H1 (cell line): Measurements from ENCODE around the gene IGF2BP3. TPM values are rescaled to one million over a fixed set of nuclear protein-coding genes. Genes with fewer than 3 reads are reported as not detected.

Experiments used
- CTCF ChIA-PET: fragments of 300-600 bp; sonication (Branson Sonifier 250); formaldehyde crosslinking; loops from one replicate; lab custom pipeline; 2021; ENCODE audit not compliant: partially characterized antibody; lab: Charles Lee
- POLR2A ChIA-PET: fragments of 300-600 bp; sonication (Branson Sonifier 250); formaldehyde crosslinking; loops from one replicate; lab custom pipeline; 2021; ENCODE audit warnings: inconsistent platforms; ENCODE audit not compliant: partially characterized antibody; lab: Charles Lee
- DNase-seq, 2 experiments: peaks; one replicate each; pipeline versions ENCODE4 v3.0.0 to v3.0.0-alpha.2; 2010 to 2022; ENCODE audit warnings: low spot score in 2 of 2, low read depth in 1 of 2, mixed read lengths in 1 of 2
- FAIRE-seq: peaks from 2 replicates; lab custom pipeline; 2011; peaks lifted over from hg19 to GRCh38; lab: Jason Lieb, UNC
- H2AFZ ChIP-seq: 2 replicates; pipeline ENCODE4 v1.8.1; 2012; ENCODE audit warnings: low read length, inconsistent platforms
- H2AK5ac ChIP-seq: 2 replicates; pipeline ENCODE4 v1.6.1; 2013; ENCODE audit warnings: low read depth, low read length
- H2BK120ac ChIP-seq: replicated peaks from 2 replicates; pipeline ENCODE3; 2013; ENCODE audit warnings: low read depth, low read length, inconsistent platforms
- H2BK12ac ChIP-seq: 2 replicates; pipeline ENCODE4 v1.6.1; 2013; ENCODE audit warnings: low read depth, low read length
- H2BK15ac ChIP-seq: 2 replicates; pipeline ENCODE4 v1.6.1; 2013; ENCODE audit warnings: low read length
- H2BK20ac ChIP-seq: 2 replicates; pipeline ENCODE4 v1.6.1; 2013; ENCODE audit warnings: low read length
- H2BK5ac ChIP-seq: 2 replicates; pipeline ENCODE4 v1.6.1; 2013; ENCODE audit warnings: low read depth, low read length
- H3K14ac ChIP-seq: 2 replicates; pipeline ENCODE4 v1.6.1; 2013; ENCODE audit warnings: inconsistent platforms; ENCODE audit not compliant: insufficient read length
- H3K18ac ChIP-seq: 2 replicates; pipeline ENCODE4 v1.6.1; 2013; ENCODE audit warnings: low read length; ENCODE audit errors: extremely low read depth
- H3K23ac ChIP-seq: 2 replicates; pipeline ENCODE4 v1.6.1; 2013; ENCODE audit warnings: inconsistent platforms; ENCODE audit not compliant: insufficient read length
- H3K23me2 ChIP-seq: 2 replicates; pipeline ENCODE4 v1.6.1; 2013; ENCODE audit warnings: low read depth, low read length
- H3K27ac ChIP-seq: 2 replicates; pipeline ENCODE4 v1.6.1; 2011; ENCODE audit warnings: low read depth, low read length, inconsistent platforms
- H3K27me3 ChIP-seq, 4 experiments: replicated peaks in 1 of 4; 1 replicate in 1 of 4; 2 replicates in 3 of 4; pipeline versions ENCODE4 v1.6.1 to v1.8.1; 2011 to 2013; ENCODE audit warnings: low read length in 3 of 4, mild to moderate bottlenecking in 3 of 4, inconsistent platforms in 2 of 4, mixed read lengths in 2 of 4, moderate library complexity in 1 of 4; ENCODE audit not compliant: control insufficient read depth in 3 of 4, insufficient read depth in 3 of 4; ENCODE audit errors: extremely low read depth in 1 of 4
- H3K36me3 ChIP-seq, 4 experiments: 2 replicates each; pipeline versions ENCODE4 v1.6.1 to v1.8.1; 2011 to 2013; ENCODE audit warnings: mild to moderate bottlenecking in 4 of 4, low read length in 3 of 4, moderate library complexity in 2 of 4, control low read depth in 1 of 4, inconsistent platforms in 1 of 4; ENCODE audit not compliant: insufficient read depth in 4 of 4, control insufficient read depth in 2 of 4
- H3K4ac ChIP-seq: replicated peaks from 2 replicates; pipeline ENCODE3; 2013; ENCODE audit warnings: low read length, low read depth, mixed read lengths, inconsistent platforms; ENCODE audit not compliant: insufficient read length
- H3K4me1 ChIP-seq, 4 experiments: replicated peaks in 1 of 4; 1 replicate in 1 of 4; 2 replicates in 3 of 4; pipeline versions ENCODE4 v1.6.1 to v1.8.1; 2011 to 2013; ENCODE audit warnings: low read length in 3 of 4, inconsistent platforms in 2 of 4, mixed read lengths in 1 of 4; ENCODE audit not compliant: insufficient read depth in 4 of 4, control insufficient read depth in 3 of 4
- H3K4me2 ChIP-seq, 2 experiments: 2 replicates each; pipeline versions ENCODE4 v1.6.1 to v1.8.1; 2011 to 2013; ENCODE audit warnings: low read depth in 2 of 2, low read length in 2 of 2, control low read depth in 1 of 2, inconsistent platforms in 1 of 2, mild to moderate bottlenecking in 1 of 2; ENCODE audit not compliant: insufficient read depth in 1 of 2
- H3K4me3 ChIP-seq, 4 experiments: fragments of 200-600, 300-600 bp in 1 of 4; sonication (generic), shearing (Covaris generic), sonication (Bioruptor Twin) in 1 of 4; 2 replicates each; pipeline versions ENCODE4 v1.5.1 to v1.8.1; 2011 to 2016; ENCODE audit warnings: low read length in 4 of 4, low read depth in 3 of 4, control low read depth in 2 of 4, inconsistent platforms in 2 of 4, mild to moderate bottlenecking in 2 of 4, mixed read lengths in 1 of 4, moderate library complexity in 1 of 4; ENCODE audit not compliant: insufficient read depth in 2 of 4; ENCODE audit errors: extremely low read depth in 1 of 4
- H3K56ac ChIP-seq: replicated peaks from 2 replicates; pipeline ENCODE3; 2013; ENCODE audit warnings: low read depth, mild to moderate bottlenecking, mixed read lengths, low read length, inconsistent platforms; ENCODE audit not compliant: insufficient read length
- H3K79me1 ChIP-seq: 2 replicates; pipeline ENCODE4 v1.6.1; 2013; ENCODE audit warnings: low read depth, low read length, control low read depth
- H3K79me2 ChIP-seq, 2 experiments: 2 replicates each; pipeline versions ENCODE4 v1.6.1 to v1.8.1; 2012 to 2013; ENCODE audit warnings: low read length in 2 of 2, mild to moderate bottlenecking in 2 of 2, inconsistent platforms in 1 of 2; ENCODE audit not compliant: insufficient read depth in 2 of 2, control insufficient read depth in 1 of 2
- H3K9ac ChIP-seq, 4 experiments: replicated peaks in 1 of 4; 1 replicate in 1 of 4; 2 replicates in 3 of 4; pipeline versions ENCODE4 v1.6.1 to v1.8.1; 2011 to 2013; ENCODE audit warnings: low read depth in 3 of 4, low read length in 3 of 4, control low read depth in 2 of 4, mild to moderate bottlenecking in 2 of 4, moderate library complexity in 2 of 4, inconsistent platforms in 1 of 4; ENCODE audit errors: extremely low read depth in 1 of 4
- H3K9me3 ChIP-seq, 2 experiments: 2 replicates each; pipeline versions ENCODE4 v1.6.1 to v1.8.1; 2012 to 2013; ENCODE audit warnings: mild to moderate bottlenecking in 2 of 2, moderate library complexity in 2 of 2, control low read depth in 1 of 2, inconsistent platforms in 1 of 2, low read depth in 1 of 2, low read length in 1 of 2, mixed read lengths in 1 of 2; ENCODE audit not compliant: insufficient read depth in 2 of 2
- H4K20me1 ChIP-seq, 2 experiments: replicated peaks in 1 of 2; 2 replicates each; pipeline versions ENCODE3 to v1.8.1; 2011 to 2013; ENCODE audit warnings: inconsistent platforms in 2 of 2, low read length in 2 of 2, mild to moderate bottlenecking in 1 of 2; ENCODE audit not compliant: insufficient read depth in 2 of 2, control insufficient read depth in 1 of 2
- H4K5ac ChIP-seq: 2 replicates; pipeline ENCODE4 v1.6.1; 2013; ENCODE audit warnings: low read length, low read depth, mixed read lengths, inconsistent platforms; ENCODE audit not compliant: insufficient read length
- H4K8ac ChIP-seq: 2 replicates; pipeline ENCODE4 v1.8.0; 2013; ENCODE audit warnings: mild to moderate bottlenecking, moderate library complexity, low read length, inconsistent platforms; ENCODE audit not compliant: insufficient read depth; ENCODE audit errors: extremely low read depth
- H4K91ac ChIP-seq: replicated peaks from 2 replicates; pipeline ENCODE3; 2013; ENCODE audit warnings: low read length, mixed read lengths, inconsistent platforms; ENCODE audit not compliant: insufficient read length
- BCL11A ChIP-seq, 2 experiments: IDR thresholded peaks; one replicate each; pipeline ENCODE4 v1.6.1; 2011; ENCODE audit warnings: low read depth in 2 of 2, low read length in 2 of 2, mild to moderate bottlenecking in 2 of 2
- CEBPB ChIP-seq: IDR thresholded peaks from 2 replicates; pipeline ENCODE4 v1.6.1; 2012; ENCODE audit warnings: low read depth, low read length
- JUND ChIP-seq: IDR thresholded peaks from 2 replicates; pipeline ENCODE4 v1.6.1; 2011; ENCODE audit warnings: mild to moderate bottlenecking, improper control_type of control experiment, low read length
- RXRA ChIP-seq: IDR thresholded peaks from 2 replicates; pipeline ENCODE4 v1.6.1; 2011; ENCODE audit warnings: low read depth, mild to moderate bottlenecking, low read length, moderate library complexity; ENCODE audit not compliant: insufficient read depth
- SIN3A ChIP-seq, 2 experiments: IDR thresholded peaks in 1 of 2; conservative IDR thresholded peaks in 1 of 2; 2 replicates each; pipeline ENCODE4 v1.6.1; 2011 to 2012; ENCODE audit warnings: low read length in 2 of 2, improper control_type of control experiment in 1 of 2, low read depth in 1 of 2, mild to moderate bottlenecking in 1 of 2
- SP1 ChIP-seq: IDR thresholded peaks from 2 replicates; pipeline ENCODE4 v1.6.1; 2011; ENCODE audit warnings: low read depth, low read length
- SUZ12 ChIP-seq: fragments of 200-600 bp; sonication (generic); IDR thresholded peaks from 2 replicates; pipeline ENCODE4 v1.6.1; 2012; ENCODE audit warnings: mild to moderate bottlenecking, inconsistent platforms, low read length, moderate library complexity, mixed read lengths
- TAF1 ChIP-seq: IDR thresholded peaks from 2 replicates; pipeline ENCODE4 v1.6.1; 2011; ENCODE audit warnings: mild to moderate bottlenecking, low read depth, low read length
- TCF12 ChIP-seq: IDR thresholded peaks from 2 replicates; pipeline ENCODE4 v1.6.1; 2011; ENCODE audit warnings: low read depth, mild to moderate bottlenecking, low read length
- ZNF274 ChIP-seq: IDR thresholded peaks from 2 replicates; pipeline ENCODE4 v1.7.0; 2012; ENCODE audit warnings: low read length, borderline replicate concordance; ENCODE audit errors: extremely low read depth
- WGBS, 2 experiments: shearing (Covaris generic) in 1 of 2; methylation state at CpG; one replicate each; pipeline versions ENCODE4 v1.1.6 to v1.1.7; 2013 to 2015; ENCODE audit warnings: low lambda C conversion rate in 2 of 2, mixed read lengths in 2 of 2, inconsistent platforms in 1 of 2, low coverage in 1 of 2, missing lambda C conversion rate in 1 of 2; ENCODE audit not compliant: insufficient replicate concordance in 2 of 2, insufficient coverage in 1 of 2, insufficient read length in 1 of 2; ENCODE audit errors: extremely low coverage in 1 of 2, missing lambda C conversion rate in 1 of 2; 5-methylcytosine and 5-hydroxymethylcytosine counted together
- polyA plus RNA-seq, 7 experiments: library from polyadenylated mRNA; depleted of rRNA in 3 of 7; stranded (reverse) in 5 of 7; unstranded in 2 of 7; fragments of >200 nt in 5 of 7; fragments of 200-250 nt in 2 of 7; gene quantifications; 1 replicate in 5 of 7; 2 replicates in 1 of 7; 4 replicates in 1 of 7; pipeline versions ENCODE4 v1.2.1 to v1.2.3, GENCODE V29; 2011 to 2013; ENCODE audit warnings: missing spikeins in 2 of 7, mixed read lengths in 2 of 7
- total RNA-seq: library from RNA; stranded (reverse); fragmentation: NEBNext Ultra II Directional; extraction: Animal tissue kit (Norgen Biotek cat#: 25700); gene quantifications from 2 replicates; pipeline ENCODE4 v1.2.1, GENCODE V29; 2021

The IGF2BP3 gene
- total and polyA plus RNA-seq, 2 of the 8 experiments (the other 6 are each of a cell fraction or from before 2014, with no cell fraction given) = 66.3 to 193 TPM

DNA sequence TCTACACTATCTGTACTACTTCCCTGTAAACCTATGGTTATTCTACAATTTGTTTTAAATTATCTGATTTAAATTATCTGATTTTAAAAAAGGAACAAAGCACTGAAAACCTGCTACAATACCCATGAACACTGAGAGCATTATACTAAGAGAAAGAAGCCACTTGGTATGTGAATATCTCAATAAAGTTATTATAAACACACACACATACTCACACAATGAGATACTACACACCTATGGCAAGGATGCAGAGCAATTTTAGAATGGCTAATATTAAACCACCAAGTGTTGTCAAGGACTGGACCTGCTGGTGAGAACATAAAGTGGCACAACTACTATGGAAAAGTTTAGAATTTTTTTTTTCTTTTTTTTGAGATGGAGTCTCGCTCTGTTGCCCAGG lies 82.7 kb downstream of the IGF2BP3 start:
- H3K36me3 ChIP-seq = peaks cover 0 to 21% (median 6%) of the 10 kb centered on the region in 4 experiments; a peak in 4 of 8 replicates
- no peaks in the 10 kb centered on the region for H3K23me2 ChIP-seq
- POLR2A ChIA-PET = interaction anchor here (0.7 kb wide), 1 partner anchor 8 kb away, joined by 3 read pairs; no protein-coding TSS in a partner anchor
- no peak overlapping the region for H3K4ac ChIP-seq
- H3K4me1 ChIP-seq = no peaks in the 10 kb centered on the region
- H3K79me1 ChIP-seq = peaks cover 6% of the 10 kb centered on the region; the same call in 1 of the 2 replicates
- H2BK20ac ChIP-seq = no peak overlapping the region
- no peak overlapping the region for H3K18ac ChIP-seq
- peaks cover 12 to 22% of the 10 kb centered on the region in 2 experiments for H4K20me1 ChIP-seq
- no peaks in the 10 kb centered on the region for H3K9me3 ChIP-seq
- H4K8ac ChIP-seq = no peak overlapping the region
- 100% methylated on average over 1 of the region's 1 CpG; no CpG with 5 or more reads in 1 of the 2 experiments for WGBS, 2 experiments
- H3K27me3 ChIP-seq = no peaks in the 10 kb centered on the region
- no peak overlapping the region for H4K91ac ChIP-seq
- no peak overlapping the region for H2BK120ac ChIP-seq
- no peak overlapping the region for H3K27ac ChIP-seq
- TF ChIP-seq JUND = no peak
- TF ChIP-seq RXRA = no peak
- TF ChIP-seq TCF12 = no peak
- no peak for TF ChIP-seq SIN3A (conservative IDR thresholded peaks at IDR 0.05 in 1 of 2, IDR thresholded peaks at IDR 0.05 in 1 of 2; ENCODE audit: low read depth in 1 of 2, low read length in 2 of 2)
- no peak for TF ChIP-seq TAF1
- TF ChIP-seq SUZ12 = no peak
- no peak for TF ChIP-seq BCL11A (IDR thresholded peaks at IDR 0.05; ENCODE audit: low read depth in 2 of 2, low read length in 2 of 2)
- TF ChIP-seq CEBPB = no peak
- TF ChIP-seq SP1 = no peak
- TF ChIP-seq ZNF274 = no peak
- TF ChIP-seq, all 59 proteins: peak for 0
- Histone ChIP-seq H2AK5ac (no peak overlapping the region), H3K4me3 (no peak overlapping the region), H3K79me2 (peaks cover 0 to 96% of the 10 kb centered on the region in 2 experiments; a peak in 3 of 4 replicates), H2AFZ (no peak overlapping the region), H2BK5ac (no peak overlapping the region), H4K5ac (no peak overlapping the region), H2BK15ac (no peak overlapping the region), H3K56ac (no peak overlapping the region), H3K9ac (no peak overlapping the region), H3K14ac (no peak overlapping the region), H3K23ac (no peak overlapping the region), H3K4me2 (no peak overlapping the region), H2BK12ac (no peak overlapping the region)
- DNase-seq (no peak), FAIRE-seq (no peak)
- CTCF ChIA-PET = no interaction called here
